ENCODE results near the gene PROP1.
A peak's percentile ranks its signal among the peaks of the same experiment; 100 is the strongest.
"Not testable (repeated sequence)": the region's sequence is repeated elsewhere in the genome, so short reads cannot be mapped to it uniquely, and the experiment has no call there.

PROP1 gene

DNA sequence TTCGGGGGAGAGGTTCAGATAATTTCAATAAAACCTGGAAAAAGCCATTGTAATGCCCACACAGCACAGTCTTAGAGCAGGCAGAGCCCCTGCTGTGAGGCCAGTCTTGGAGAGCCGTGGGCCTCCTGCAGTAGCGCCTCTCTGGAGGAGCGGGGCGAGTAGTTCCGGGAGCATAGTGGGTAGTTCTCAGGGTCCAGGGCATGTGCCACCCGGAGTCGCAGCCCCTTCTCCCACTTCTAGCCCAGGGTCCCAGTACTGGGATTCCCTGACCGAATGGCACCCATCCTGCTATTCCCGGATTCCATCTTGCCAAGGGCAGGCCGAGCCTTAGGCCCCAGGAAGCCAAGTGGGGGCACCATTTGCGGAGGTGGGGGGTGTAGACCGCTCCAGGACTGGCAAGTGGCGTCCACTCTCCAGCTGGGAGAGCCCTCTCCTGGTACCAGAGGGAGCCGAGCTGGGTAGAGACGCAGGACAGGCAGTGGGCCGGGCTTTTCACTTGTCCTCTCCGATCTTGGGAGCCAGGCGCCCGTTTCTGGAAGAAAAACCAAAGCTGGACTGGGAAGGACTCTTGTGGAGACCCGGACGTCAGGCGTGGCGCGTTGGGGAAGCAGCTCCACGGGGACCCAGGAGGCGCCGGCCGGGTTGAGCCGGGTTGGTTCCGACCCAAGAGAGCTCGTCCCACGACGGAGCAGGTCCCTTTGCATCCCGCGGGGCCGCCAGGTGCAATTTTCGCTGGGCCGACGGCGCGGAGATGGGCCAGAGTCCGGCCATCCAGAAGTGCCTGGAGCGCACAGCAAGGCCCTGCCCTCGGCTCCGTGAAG is 12.1 kb downstream of the PROP1 start:
- no peak for DNase-seq
- in situ Hi-C loops (cut with HindIII; ENCODE audit: low pct_ligation_motif_present, low pct_unique_long_range_greater_than_20kb, low sequenced_read_pairs), result no loop called here

GRCh38 chr5:177982956-177983355 is 13.1 kb downstream of the PROP1 start:
- DNase-seq, result no peak
- in situ Hi-C loops (cut with HindIII; ENCODE audit: low pct_ligation_motif_present, low pct_unique_long_range_greater_than_20kb, low sequenced_read_pairs), result no loop called here

- DNase-seq, result peak; percentile 11
- in situ Hi-C loops (cut with HindIII; ENCODE audit: low pct_ligation_motif_present, low pct_unique_long_range_greater_than_20kb, low sequenced_read_pairs), result no loop called here
These were observed 13.8 kb downstream of the PROP1 start for GRCh38 chr5:177982072-177982727.

- no peak for DNase-seq
- in situ Hi-C loops (cut with HindIII; ENCODE audit: low pct_ligation_motif_present, low pct_unique_long_range_greater_than_20kb, low sequenced_read_pairs), result no loop called here
These were observed 14.6 kb downstream of the PROP1 start for GRCh38 chr5:177981296-177982071.

DNA sequence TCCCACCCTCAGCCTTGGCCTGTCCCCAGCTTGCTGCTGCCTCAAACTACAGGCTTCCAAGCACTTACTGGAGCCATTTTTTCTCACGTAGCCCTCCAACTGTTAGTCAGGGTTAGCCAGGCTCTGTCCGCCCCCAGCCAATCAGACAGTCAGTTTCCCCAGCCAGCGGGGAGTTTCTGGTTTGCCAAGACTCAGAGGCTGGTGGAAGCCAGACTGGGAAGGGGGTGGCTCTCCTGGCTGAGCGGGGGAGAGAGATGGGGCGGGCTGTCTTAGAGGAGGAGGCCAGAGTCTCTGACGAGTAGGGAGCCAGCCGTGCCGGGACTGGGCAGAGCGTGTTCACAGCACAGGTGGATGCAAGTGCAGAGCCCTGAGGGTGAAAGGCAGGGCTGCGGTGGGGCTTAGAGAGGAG is 15.3 kb downstream of the PROP1 start:
- no peak for DNase-seq
- in situ Hi-C loops (cut with HindIII; ENCODE audit: low pct_ligation_motif_present, low pct_unique_long_range_greater_than_20kb, low sequenced_read_pairs), result no loop called here

DNA sequence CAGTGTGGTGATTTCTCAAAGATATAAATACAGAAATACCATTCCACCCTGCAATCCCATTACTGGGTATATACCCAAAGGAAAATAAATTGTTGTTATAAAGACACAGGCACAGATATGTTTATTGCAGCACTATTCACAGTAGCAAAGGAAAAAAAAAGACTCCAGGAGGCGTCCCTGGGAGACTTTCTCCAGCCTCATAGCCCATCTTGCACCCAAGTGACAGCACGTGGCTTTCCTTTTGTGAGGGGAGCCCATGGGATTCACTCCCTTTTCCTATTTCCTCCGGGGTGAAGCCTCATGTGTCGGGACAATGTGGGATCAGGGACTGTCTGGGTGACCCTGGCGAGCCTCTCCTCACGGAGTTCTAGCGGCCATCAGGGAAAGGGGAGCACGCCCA is 18.4 kb downstream of the PROP1 start:
- DNase-seq; in situ Hi-C loops (cut with HindIII; ENCODE audit: low pct_ligation_motif_present, low pct_unique_long_range_greater_than_20kb, low sequenced_read_pairs): not testable (repeated sequence)

- DNase-seq, result no peak
- in situ Hi-C loops (cut with HindIII; ENCODE audit: low pct_ligation_motif_present, low pct_unique_long_range_greater_than_20kb, low sequenced_read_pairs), result no loop called here
These were observed 22.9 kb downstream of the PROP1 start for GRCh38 chr5:177973066-177973635.

GRCh38 chr5:177972613-177973012 is 23.4 kb downstream of the PROP1 start:
- DNase-seq, result no peak
- in situ Hi-C loops (cut with HindIII; ENCODE audit: low pct_ligation_motif_present, low pct_unique_long_range_greater_than_20kb, low sequenced_read_pairs), result no loop called here

DNA sequence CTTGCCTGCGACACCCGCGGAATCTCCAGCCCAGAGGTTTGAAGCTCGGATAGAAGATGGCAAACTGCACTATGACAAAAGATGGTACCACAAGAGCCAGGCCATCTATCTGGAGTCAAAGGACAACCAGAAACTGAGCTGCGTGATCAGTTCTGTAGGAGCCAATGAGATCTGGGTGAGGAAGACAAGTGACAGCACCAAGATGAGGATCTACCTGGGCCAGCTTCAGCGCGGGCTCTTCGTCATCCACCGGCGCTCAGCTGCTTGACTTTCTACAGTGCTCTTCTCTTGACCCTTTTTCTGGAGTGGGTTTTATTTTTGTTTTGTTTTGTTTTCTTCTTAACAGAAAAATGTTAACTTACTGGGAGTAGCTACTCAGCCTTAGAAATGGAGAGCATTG is 24.0 kb downstream of the PROP1 start:
- DNase-seq; in situ Hi-C loops (cut with HindIII; ENCODE audit: low pct_ligation_motif_present, low pct_unique_long_range_greater_than_20kb, low sequenced_read_pairs): not testable (repeated sequence)

DNA sequence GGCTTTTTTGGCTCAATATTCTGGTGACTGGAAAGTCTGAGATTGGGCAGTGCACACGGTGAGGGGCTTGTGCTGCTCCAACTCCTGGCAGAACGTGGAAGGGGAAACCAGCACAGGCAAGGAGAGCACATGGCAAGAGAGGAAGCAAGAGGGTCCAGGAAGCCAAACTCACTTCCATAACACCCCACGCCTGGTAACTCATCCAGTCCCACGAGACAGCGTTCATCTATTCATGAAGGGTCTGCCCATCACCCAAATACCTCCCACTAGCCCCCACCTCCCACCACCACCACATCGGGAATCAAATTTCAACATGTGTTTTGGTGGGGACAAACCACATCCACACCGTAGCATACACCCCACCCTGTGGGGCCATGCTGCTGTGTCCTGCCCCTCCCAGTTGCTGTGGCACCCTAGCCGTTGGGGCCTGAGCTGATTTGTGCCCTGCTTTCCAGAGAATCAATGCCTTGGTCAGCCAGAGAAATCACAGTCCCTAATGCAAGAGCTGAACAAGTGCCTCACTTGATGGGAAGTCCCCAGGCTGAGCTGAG is 27.3 kb downstream of the PROP1 start:
- DNase-seq, result no peak
- in situ Hi-C loops (cut with HindIII; ENCODE audit: low pct_ligation_motif_present, low pct_unique_long_range_greater_than_20kb, low sequenced_read_pairs), result no loop called here

GRCh38 chr5:177967221-177967887 is 28.7 kb downstream of the PROP1 start:
- DNase-seq, result no peak
- in situ Hi-C loops (cut with HindIII; ENCODE audit: low pct_ligation_motif_present, low pct_unique_long_range_greater_than_20kb, low sequenced_read_pairs), result no loop called here

DNA sequence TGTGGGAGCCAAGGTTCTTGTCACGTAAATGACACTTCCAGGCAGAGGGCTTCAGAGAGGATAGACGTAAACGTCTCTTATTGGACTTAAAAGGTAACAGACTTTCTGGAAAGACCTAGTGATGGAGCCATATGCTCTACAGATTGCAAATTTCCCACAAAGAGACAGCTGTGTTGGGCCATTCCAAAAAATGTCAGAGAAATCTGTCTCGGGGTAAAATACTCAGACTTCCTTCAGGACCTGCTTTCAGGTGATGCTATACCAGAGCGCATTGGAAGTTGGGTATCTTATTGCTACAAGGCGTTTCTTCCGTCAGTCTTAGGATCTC is 29.2 kb downstream of the PROP1 start:
- DNase-seq, result no peak

GRCh38 chr5:177966009-177966838 is 29.8 kb downstream of the PROP1 start:
- in situ Hi-C loops (cut with HindIII; ENCODE audit: low pct_ligation_motif_present, low pct_unique_long_range_greater_than_20kb, low sequenced_read_pairs), result no loop called here
- no peak for DNase-seq

More for the DNA sequence above, 29.2 kb downstream of the PROP1 start:
- in situ Hi-C loops (cut with HindIII; ENCODE audit: low pct_ligation_motif_present, low pct_unique_long_range_greater_than_20kb, low sequenced_read_pairs), result no loop called here

DNA sequence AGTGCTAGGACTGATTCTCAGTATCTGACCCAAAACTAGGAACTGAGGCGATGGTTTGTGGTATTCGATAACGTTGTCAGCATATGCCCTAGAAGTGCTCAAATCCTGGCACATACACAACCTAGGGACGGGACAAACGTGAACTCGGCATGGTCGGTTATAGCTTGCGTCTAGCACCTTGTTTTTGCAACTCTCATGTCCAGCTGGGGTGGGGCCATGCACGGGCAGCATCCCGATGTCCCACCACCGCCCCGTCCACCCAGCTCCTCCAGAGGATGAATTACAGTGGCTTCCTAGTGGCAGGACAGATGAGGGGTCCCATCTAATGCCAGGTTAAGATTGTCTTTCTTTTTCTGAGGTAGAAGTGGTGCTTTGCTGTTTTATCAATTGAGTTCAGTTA is 31.6 kb downstream of the PROP1 start:
- in situ Hi-C loops (cut with HindIII; ENCODE audit: low pct_ligation_motif_present, low pct_unique_long_range_greater_than_20kb, low sequenced_read_pairs), result no loop called here
- DNase-seq, result no peak

GRCh38 chr5:177963966-177964365 is 32.1 kb downstream of the PROP1 start:
- DNase-seq, result no peak
- in situ Hi-C loops (cut with HindIII; ENCODE audit: low pct_ligation_motif_present, low pct_unique_long_range_greater_than_20kb, low sequenced_read_pairs), result no loop called here

DNA sequence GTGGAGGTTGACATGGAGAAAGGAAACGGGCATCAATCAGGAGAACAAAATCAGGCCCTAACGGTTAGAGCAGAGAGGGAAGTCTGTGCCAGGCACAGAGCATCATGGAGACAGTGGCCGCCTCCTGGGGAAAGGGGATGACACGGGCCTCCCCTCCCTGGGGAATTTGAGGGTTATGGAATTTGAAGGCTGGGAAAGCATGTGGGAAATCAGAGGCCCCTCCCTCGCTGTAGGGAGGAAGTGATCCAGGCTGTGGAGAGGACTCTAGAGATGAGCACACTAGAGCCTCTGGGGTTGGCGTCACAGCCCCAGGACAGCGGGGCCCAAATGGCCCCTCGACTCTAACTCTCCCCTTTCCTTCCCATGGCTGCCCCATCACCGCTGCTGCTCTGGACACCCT is 36.7 kb downstream of the PROP1 start:
- no peak for DNase-seq
- in situ Hi-C loops (cut with HindIII; ENCODE audit: low pct_ligation_motif_present, low pct_unique_long_range_greater_than_20kb, low sequenced_read_pairs), result no loop called here

- in situ Hi-C loops (cut with HindIII; ENCODE audit: low pct_ligation_motif_present, low pct_unique_long_range_greater_than_20kb, low sequenced_read_pairs), result no loop called here
- no peak for DNase-seq
These were observed 37.3 kb downstream of the PROP1 start for GRCh38 chr5:177958696-177959095.

DNA sequence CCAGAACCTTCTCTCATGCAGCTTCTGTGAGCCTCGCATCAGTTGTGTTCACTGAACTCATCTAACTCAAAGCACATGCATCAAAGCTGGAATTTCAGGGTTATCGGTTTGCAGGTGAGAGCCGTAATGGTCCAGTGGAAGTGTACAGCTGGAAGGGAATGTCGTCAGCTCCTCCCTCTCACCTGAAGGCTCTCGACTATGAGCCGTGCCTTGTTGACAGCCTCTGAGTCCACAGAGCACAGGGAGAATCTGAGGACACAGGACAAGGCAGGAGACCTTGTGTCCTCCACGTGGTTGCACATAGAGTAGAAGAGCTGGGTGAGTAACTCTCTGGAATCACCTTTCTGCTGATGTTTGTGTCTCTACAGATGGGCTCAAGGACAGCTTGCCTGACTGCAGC is 38.8 kb downstream of the PROP1 start:
- DNase-seq, result no peak
- in situ Hi-C loops (cut with HindIII; ENCODE audit: low pct_ligation_motif_present, low pct_unique_long_range_greater_than_20kb, low sequenced_read_pairs), result no loop called here
